ENCODE results near the gene MIPOL1.
"Not testable (repeated sequence)": the region's sequence is repeated elsewhere in the genome, so short reads cannot be mapped to it uniquely, and the experiment has no call there.

Gene MIPOL1

DNA sequence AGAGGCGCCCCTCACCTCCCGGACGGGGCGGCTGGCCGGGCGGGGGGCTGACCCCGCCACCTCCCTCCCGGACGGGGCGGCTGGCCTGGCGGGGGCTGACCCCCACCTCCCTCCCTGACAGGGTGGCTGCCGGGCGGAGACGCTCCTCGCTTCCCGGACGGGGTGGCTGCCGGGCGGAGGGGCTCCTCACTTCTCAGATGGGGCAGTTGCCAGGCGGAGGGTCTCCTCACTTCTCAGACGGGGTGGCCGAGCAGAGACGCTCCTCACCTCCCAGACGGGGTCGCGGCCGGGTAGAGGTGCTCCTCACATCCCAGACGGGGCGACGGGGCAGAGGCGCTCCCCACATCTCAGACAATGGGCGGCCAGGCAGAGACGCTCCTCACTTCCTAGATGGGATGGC, 357.9 kb downstream of the MIPOL1 start:
- DNase-seq = not testable (repeated sequence)

DNA sequence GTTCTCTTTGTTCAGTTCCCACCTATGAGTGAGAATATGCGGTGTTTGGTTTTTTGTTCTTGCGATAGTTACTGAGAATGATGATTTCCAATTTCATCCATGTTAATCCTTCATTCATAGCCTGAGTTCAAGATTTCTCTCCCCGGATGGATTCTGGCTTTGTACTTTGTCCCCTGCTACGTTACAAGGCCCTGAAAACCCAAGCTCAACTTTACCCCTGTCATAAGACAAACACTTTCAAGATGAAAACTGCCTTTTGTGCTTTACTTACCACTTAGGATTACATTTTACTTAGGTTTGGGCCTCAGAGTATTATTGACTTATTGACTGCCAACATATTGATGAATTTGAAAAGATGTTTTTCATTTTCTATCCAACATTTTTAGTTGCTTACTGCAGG, 361.0 kb downstream of the MIPOL1 start:
- no peak for DNase-seq

DNA sequence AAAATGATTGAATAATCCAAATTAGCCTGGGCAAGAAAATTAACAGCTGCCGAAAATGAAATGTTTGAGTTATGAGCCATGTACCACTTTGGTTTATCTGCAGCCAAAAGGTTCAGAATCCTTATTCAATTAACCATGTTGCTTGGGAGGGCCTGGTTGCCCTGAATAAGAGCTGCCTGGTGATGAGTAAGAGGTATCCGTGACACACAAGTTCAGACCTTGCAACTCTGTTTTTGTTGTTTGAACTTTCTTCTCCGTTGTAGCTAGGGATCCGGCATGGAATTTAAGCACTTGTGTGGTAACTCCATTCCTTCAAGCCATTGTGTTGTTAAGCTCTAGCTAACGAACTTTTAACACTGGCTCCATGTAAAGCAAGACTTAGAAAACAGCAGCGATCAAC, 361.6 kb downstream of the MIPOL1 start:
- no peak for DNase-seq

DNA sequence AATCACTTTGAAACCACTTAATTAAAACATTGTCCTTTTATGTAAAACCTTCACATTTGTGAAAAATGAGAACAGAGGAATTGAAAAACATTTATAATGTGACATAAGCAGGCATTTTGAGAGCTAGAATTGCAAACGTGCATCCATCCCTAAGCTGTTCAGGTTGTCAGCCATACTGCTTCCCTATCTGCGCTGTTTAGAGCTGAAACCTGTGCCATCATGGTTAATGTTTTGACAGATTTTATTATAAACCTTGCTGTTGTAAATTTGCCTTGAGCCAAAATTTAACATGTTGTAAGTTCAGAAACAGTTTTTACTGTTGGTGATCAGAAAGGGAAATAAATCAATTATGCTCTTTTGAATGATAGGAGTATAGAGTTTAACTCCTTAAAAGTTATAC, 365.5 kb downstream of the MIPOL1 start:
- no peak for DNase-seq

GRCh38 chr14:37565550-37565949, 367.8 kb downstream of the MIPOL1 start:
- no peak for DNase-seq

- DNase-seq = no peak
Observed at GRCh38 chr14:37566811-37567371, 369.2 kb downstream of the MIPOL1 start.

DNA sequence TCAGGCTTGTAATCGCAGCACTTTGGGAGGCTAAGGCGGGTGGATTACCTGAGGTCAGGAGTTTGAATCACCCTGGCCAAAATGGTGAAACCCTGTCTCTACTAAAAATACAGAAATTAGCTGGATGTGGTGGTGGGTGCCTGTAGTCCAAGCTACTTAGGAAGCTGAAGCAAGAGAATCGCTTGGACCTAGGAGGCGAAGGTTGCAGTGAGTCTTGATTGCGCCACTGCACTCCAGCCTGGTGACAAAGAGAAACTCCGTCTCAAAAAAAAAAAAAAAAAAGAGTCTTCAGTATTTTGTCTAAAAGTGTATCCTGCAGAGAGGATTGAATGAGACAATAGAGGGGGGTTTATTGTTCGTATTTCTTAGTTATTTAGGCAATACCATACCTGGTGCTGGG, 372.0 kb downstream of the MIPOL1 start:
- DNase-seq = no peak

DNA sequence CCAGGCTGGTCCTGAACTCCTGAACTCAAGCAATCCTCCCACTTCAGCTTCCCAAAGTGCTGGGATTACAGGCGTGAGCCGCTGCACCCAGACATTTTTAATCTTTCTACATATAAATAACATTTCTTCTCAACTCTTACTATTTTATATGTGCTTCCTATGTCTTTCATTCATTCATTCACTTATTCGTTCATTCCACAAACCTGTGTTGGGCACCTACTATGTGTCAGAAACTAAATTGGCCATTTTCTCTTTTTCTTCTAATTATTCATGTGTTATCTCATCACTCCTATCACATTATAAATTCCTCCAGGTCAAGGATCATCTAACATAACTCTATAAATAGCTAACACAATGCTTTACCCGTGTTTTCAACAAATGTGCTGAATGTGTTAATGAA, 373.7 kb downstream of the MIPOL1 start:
- DNase-seq = no peak

DNA sequence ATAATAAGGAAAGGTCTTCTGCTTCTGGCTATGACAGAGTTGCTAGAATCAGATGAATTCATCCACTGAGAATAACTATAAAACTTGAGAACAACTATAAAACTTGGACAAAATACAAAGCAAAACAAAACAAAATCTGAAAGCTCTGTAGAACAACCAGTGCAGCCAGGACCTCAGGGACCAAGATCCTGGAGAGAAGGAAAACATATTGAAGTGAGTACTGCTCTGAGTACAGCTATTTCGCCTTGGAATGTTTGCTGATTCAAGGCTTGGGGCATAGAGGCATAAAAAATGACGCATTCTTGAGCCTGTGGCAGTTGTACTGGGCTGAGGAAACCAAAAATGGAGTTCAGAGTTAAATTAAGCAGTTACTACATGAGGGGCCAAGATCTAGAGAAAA, 375.6 kb downstream of the MIPOL1 start:
- no peak for DNase-seq

DNA sequence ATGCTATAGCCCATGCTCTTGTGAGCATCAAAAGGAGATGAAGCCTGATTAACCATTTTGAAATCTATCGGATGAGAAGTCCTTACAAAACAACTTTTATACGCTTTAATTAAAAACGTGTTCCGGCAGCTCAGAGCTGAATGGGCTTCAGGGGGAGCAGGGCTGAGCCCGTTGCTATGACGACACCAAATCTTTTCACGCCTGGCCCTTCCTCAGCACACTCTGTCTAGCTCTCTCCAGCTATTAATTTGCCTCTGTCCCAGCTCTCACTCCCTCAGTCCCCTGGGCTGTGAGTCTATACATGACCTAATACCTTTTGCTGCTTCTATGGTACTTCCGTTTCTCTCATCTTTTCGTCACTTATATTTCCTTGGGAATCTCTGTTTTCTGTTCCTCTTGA, 381.5 kb downstream of the MIPOL1 start:
- DNase-seq = no peak

DNA sequence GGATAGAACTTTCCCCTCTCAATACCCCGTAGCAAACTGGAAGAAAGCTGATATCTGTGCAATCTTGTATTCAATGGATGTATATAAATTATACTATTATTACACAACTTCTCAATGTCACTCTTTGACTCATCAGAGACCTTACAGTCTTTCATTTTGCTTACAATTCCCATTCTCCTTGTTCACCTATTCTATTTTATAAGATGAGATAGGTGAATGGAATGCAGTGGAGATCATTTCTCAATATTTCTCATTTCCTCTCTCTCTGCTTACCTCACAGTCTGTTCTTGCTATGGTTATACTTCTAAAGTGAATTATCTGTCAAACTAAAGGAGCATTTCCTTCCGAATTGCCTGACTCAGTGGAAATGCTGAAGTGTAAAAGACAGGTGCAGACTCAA, 382.4 kb downstream of the MIPOL1 start:
- DNase-seq = no peak

DNA sequence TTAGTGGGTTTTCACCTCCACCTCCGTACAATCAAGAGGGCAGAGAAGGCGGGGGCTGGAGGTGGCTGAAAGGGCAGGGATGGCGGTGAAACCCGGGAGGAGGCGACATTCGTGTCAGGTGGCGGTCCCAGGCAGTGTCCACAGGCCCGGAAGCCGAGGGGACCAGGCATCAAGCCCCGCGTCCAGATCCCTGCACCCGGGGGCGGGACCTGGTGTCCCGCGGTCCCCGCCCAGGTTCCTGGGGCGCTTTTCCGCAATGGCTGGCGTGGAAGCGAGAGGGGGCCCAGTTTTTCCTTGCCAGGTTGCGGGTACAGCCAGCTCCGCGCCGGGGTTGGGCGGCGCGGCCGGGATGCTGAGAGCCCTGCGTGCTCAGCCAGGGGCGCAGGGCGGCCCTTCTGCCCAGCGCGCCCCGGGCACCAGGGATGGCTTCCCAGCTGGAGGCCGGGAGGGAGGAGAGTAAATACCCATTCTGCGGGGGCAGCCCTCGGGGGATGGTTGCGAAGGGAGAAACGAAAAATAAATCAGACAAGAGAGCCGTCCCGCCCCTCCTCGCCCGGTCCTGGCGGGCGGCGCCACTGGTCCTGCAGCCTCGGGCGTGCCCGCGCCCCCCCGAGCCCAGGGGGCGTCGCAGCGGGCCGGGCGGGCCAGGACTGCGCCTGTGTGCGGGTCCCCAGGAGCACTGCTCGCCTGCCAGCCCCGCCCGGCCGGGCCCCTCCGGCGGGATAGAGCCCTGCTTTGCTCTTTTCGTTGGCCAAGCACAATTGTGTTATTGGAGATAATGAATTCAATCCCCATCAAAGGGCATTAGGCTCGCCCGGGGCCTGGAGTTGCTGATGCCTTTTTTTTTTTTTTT, 385.8 kb downstream of the MIPOL1 start:
- no peak for DNase-seq

DNA sequence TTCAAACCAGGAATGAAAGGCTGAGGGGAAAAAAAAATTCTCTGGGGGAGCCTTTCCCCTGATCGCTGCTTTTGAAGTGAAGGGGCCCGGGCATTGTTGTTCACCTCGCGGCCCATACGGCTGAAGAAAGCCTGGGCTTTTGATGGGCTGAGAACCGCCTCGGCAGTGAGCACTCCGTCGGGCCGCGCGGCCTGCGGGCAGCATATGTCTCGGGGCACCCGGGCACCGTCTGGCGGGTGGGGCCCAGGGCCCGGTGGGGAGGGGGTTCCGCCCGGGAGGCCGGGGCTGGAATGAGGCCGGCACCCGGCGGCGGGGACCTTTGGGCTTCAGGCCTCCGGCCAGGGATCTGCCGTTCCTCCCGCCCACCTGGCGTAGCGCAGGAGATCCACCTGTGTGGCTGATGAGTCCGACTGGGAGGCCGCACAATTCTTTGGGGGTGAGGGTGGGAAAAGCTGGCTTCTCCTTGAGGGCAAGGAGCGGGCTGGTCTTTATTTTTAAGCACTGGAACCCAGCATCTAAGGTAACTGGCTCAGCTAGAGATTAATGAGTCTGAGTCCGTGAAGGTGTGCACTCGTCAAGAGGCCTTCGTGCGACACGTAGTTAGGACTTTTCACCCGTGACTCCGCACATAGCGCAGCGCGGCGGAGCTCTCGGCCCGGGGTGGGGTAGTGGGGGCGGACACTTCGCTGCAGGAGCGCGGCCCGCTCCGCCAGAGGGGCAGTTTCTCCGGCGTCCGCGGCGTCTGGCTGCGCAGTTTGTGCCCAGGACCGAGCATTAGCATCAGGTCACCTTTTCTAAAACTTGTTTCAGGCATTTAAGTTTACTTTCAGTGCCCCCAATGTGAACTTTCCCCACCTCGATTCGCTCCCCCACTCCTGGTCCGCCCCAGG, 386.7 kb downstream of the MIPOL1 start:
- no peak for DNase-seq

DNA sequence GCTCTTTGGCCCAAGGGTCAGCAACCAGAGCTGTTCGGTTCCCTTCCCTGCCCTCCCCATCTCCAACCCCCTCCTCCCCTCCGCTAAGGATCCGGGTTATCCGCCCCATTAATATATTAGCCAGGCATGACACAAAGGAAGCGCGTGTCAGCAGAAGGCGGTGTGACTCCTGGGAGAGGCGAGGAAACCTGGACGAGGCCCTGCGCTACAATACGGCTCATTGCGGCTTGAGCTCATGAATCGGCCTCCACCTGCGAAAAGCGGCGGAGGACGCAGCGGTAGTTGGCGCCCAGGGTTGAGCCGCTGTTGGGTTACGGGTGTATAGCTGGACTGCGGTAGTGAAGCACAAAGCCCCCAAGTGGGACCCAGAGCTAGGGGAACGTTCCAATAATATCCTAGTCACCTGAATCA, 387.4 kb downstream of the MIPOL1 start:
- DNase-seq = no peak

GRCh38 chr14:37585971-37586796, 388.4 kb downstream of the MIPOL1 start:
- no peak for DNase-seq

GRCh38 chr14:37586797-37587130, 389.0 kb downstream of the MIPOL1 start:
- DNase-seq = no peak

DNA sequence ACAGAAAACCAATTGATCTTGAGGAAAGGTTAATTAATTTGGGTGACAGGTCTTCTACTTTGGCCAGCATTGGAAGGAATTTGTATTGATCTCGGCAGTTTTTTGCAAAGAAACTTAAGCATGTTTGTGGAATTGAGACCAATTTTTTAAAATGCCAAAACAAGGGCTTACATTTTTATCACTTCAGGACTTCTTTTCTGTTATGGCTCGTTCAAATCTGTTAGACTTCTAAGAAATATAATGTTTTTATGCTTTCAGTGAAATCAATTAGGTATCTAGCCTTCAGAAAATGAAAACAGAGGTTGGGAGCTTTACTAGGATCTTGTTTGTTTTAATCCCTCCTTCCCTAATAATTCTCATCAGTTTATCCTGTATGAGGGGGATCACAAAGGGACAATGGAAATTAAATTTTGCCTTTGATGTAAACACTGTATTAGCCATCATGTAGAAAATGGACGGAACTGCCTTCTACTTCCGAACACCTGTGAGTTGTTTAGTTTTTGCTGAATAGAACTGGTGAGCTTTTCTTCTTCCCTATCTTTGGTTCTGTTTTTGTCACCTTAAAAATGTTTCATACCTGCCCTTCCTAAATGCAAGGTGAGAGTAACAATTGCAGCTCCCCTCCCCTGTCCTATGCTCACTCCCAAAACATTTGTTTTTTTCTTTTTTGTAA, 389.5 kb downstream of the MIPOL1 start:
- DNase-seq = no peak

DNA sequence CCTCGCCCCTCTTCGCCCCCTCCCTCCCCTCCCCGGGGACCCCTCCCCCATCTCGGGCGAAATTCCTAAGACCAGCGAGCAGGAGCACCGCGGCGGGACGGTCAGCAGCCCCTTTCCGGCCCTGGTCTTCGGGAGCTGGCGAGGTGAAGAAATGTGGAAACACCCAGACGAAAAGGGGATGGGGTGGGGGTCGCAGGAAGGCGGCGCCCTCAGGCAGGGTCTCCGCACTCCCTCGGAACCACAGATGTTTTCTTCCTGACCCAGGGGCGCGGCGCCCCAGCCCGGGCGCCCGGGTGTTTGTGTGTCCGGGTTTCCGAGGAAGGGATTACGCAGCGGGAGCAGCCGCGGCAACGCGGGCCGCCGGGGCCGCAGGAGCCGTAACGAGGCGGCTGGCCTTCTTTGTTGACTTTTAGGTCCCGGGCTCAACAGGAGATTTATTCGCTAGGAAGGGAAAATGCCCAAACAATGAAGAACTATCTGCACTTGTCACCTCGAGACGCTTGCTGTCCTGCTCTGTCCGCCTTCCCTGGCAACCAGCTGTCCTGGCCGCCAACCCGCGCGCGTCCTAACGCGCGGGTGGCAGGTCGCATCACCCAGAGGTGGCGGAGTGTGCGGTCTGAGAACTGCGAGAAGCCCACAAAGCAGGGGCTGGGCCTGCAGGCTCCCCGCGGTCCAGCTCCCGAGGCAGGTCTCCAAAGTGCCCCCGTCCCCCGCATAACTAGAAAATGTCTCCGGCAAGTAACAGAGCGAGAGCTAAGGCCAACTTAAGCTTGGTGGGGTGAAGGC, 390.3 kb downstream of the MIPOL1 start:
- no peak for DNase-seq

- DNase-seq = no peak
Observed at GRCh38 chr14:37588667-37588955, 390.9 kb downstream of the MIPOL1 start.

GRCh38 chr14:37588956-37589714, 391.4 kb downstream of the MIPOL1 start:
- DNase-seq = no peak

All from DMS 273 treated with DMSO at 0.1 percent for 48 hours (cell line).